Measurements from ENCODE around the gene PSD4.

Gene PSD4

GRCh38 chr2:113251118-113251517 lies 77.3 kb downstream of the PSD4 start:
- peaks cover 5% of the 10 kb centered on the region; the same call in 1 of the 2 replicates for H3F3A ChIP-seq (ENCODE audit: low read depth)
- H3K4me1 ChIP-seq (ENCODE audit: insufficient read depth, low read length, poor library complexity, severe bottlenecking): peaks cover 46% of the 10 kb centered on the region
- H3K79me2 ChIP-seq (ENCODE audit: insufficient read depth, low read length): no peaks in the 10 kb centered on the region
- no peak overlapping the region for H2AFZ ChIP-seq (ENCODE audit: low read length)
- no peaks in the 10 kb centered on the region for H3K36me3 ChIP-seq (ENCODE audit: insufficient read depth, low read length)
- TF ChIP-seq EZH2phosphoT487 (IDR thresholded peaks at IDR 0.05; ENCODE audit: borderline replicate concordance) (no peak), CTCF (conservative IDR thresholded peaks at IDR 0.05; ENCODE audit: low read length) (no peak)
- no peaks in the 10 kb centered on the region for H3K9me3 ChIP-seq (ENCODE audit: insufficient read depth, low read depth, low read length)
- no peaks in the 10 kb centered on the region for H3K27me3 ChIP-seq (ENCODE audit: insufficient read depth, low read length, poor library complexity, severe bottlenecking)
- no peaks in the 10 kb centered on the region for H3K9me2 ChIP-seq (replicated peaks; ENCODE audit: low read depth, low read length)
- H4K20me1 ChIP-seq (ENCODE audit: insufficient read depth, low read length, poor library complexity, severe bottlenecking): no peaks in the 10 kb centered on the region
- peak overlapping the region; percentile 82 for H3K4me2 ChIP-seq (ENCODE audit: low read depth, low read length, poor library complexity, severe bottlenecking)
- peak overlapping the region; percentile 63 for H3K4me3 ChIP-seq (ENCODE audit: low read length, poor library complexity, severe bottlenecking)
- peak overlapping the region; percentile 70 for H3K9ac ChIP-seq (ENCODE audit: low read depth, low read length, poor library complexity, severe bottlenecking)

- Histone ChIP-seq H3K4me3 (ENCODE audit: low read length, poor library complexity, severe bottlenecking) (peak overlapping the region; percentile 63), H3K4me1 (ENCODE audit: insufficient read depth, low read length, poor library complexity, severe bottlenecking) (peaks cover 50% of the 10 kb centered on the region), H3K9me3 (ENCODE audit: insufficient read depth, low read depth, low read length) (no peaks in the 10 kb centered on the region), H3K4me2 (ENCODE audit: low read depth, low read length, poor library complexity, severe bottlenecking) (peak overlapping the region; percentile 82), H3K27me3 (ENCODE audit: insufficient read depth, low read length, poor library complexity, severe bottlenecking) (no peaks in the 10 kb centered on the region), H3K9ac (ENCODE audit: low read depth, low read length, poor library complexity, severe bottlenecking) (peak overlapping the region; percentile 70), H3K9me2 (replicated peaks; ENCODE audit: low read depth, low read length) (no peaks in the 10 kb centered on the region), H2AFZ (ENCODE audit: low read length) (no peak overlapping the region), H3F3A (ENCODE audit: low read depth) (peaks cover 5% of the 10 kb centered on the region; the same call in 1 of the 2 replicates), H3K36me3 (ENCODE audit: insufficient read depth, low read length) (no peaks in the 10 kb centered on the region), H4K20me1 (ENCODE audit: insufficient read depth, low read length, poor library complexity, severe bottlenecking) (no peaks in the 10 kb centered on the region), H3K79me2 (ENCODE audit: insufficient read depth, low read length) (no peaks in the 10 kb centered on the region)
- TF ChIP-seq CTCF (conservative IDR thresholded peaks at IDR 0.05; ENCODE audit: low read length): no peak
- TF ChIP-seq EZH2phosphoT487 (IDR thresholded peaks at IDR 0.05; ENCODE audit: borderline replicate concordance): no peak
Observed at GRCh38 chr2:113252047-113252590, 78.3 kb downstream of the PSD4 start.

DNA sequence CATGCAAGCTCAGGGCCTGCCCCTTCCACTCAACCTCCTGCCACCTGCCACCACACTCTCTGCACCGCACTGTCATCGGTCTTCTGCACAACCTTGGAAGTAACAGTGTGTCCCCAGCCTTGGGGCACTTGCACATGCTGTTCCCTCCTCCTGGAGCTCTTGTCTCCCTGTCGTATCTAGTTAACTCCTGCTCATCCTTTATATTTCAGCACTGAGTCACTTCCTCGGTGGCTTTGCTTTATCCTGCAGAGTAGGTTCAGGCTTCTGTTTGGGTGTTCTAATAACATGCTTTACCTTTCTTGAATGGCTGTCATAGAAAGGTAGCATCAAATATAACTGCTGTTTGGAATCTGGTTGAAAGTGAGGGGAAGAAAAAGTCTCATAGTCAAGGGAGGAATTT lies 79.7 kb downstream of the PSD4 start:
- TF ChIP-seq EZH2phosphoT487 (IDR thresholded peaks at IDR 0.05; ENCODE audit: borderline replicate concordance) (no peak), CTCF (conservative IDR thresholded peaks at IDR 0.05; ENCODE audit: low read length) (no peak)
- Histone ChIP-seq H2AFZ (ENCODE audit: low read length) (no peak overlapping the region), H3K9me2 (replicated peaks; ENCODE audit: low read depth, low read length) (no peaks in the 10 kb centered on the region), H3K4me1 (ENCODE audit: insufficient read depth, low read length, poor library complexity, severe bottlenecking) (peaks cover 63% of the 10 kb centered on the region), H3K4me3 (ENCODE audit: low read length, poor library complexity, severe bottlenecking) (no peak overlapping the region), H3F3A (ENCODE audit: low read depth) (peaks cover 5% of the 10 kb centered on the region; the same call in 1 of the 2 replicates), H4K20me1 (ENCODE audit: insufficient read depth, low read length, poor library complexity, severe bottlenecking) (no peaks in the 10 kb centered on the region), H3K27me3 (ENCODE audit: insufficient read depth, low read length, poor library complexity, severe bottlenecking) (no peaks in the 10 kb centered on the region), H3K36me3 (ENCODE audit: insufficient read depth, low read length) (no peaks in the 10 kb centered on the region), H3K4me2 (ENCODE audit: low read depth, low read length, poor library complexity, severe bottlenecking) (peak overlapping the region; percentile 82), H3K79me2 (ENCODE audit: insufficient read depth, low read length) (no peaks in the 10 kb centered on the region), H3K9ac (ENCODE audit: low read depth, low read length, poor library complexity, severe bottlenecking) (no peak overlapping the region), H3K9me3 (ENCODE audit: insufficient read depth, low read depth, low read length) (no peaks in the 10 kb centered on the region)

Measured in Loucy (cell line).